Heart right ventricle (tissue), 16 donors: ENCODE results near the gene WDR77. TPM values are rescaled to one million over a fixed set of nuclear protein-coding genes. Genes with fewer than 3 reads are reported as not detected.

ENCODE experiments used
- ATAC-seq, 8 donors: fragments of 200-7000 bp; cut with Tn5 transposase; one replicate each; pipeline ENCODE4 v1.9.1; 2020; ENCODE audit warnings: mild to moderate bottlenecking in 8 of 8, moderate library complexity in 8 of 8, moderate number of reproducible peaks in 1 of 8
- DNase-seq, 2 donors: peaks; one replicate each; pipeline ENCODE4 v3.0.0-alpha.2; 2020
- H3K27ac ChIP-seq, 10 donors: fragments of 200-600 bp; sonication (generic) in 2 of 10; one replicate each; pipeline versions ENCODE4 v1.5.0 to v1.8.0; 2020 to 2022; ENCODE audit warnings: mild to moderate bottlenecking in 3 of 10
- H3K27me3 ChIP-seq, 7 donors: fragments of 200-600 bp; one replicate each; pipeline ENCODE4 v1.8.0; 2021 to 2022; ENCODE audit warnings: mild to moderate bottlenecking in 2 of 7
- H3K36me3 ChIP-seq, 9 donors: fragments of 200-600 bp; sonication (generic) in 1 of 9; one replicate each; pipeline versions ENCODE4 v1.5.0 to v1.8.0; 2020 to 2022; ENCODE audit warnings: mild to moderate bottlenecking in 2 of 9
- H3K4me1 ChIP-seq, 9 donors: fragments of 200-600 bp; sonication (generic) in 1 of 9; one replicate each; pipeline versions ENCODE4 v1.5.0 to v1.8.0; 2020 to 2022; ENCODE audit warnings: mild to moderate bottlenecking in 4 of 9
- H3K4me3 ChIP-seq, 10 donors: fragments of 200-600 bp; sonication (generic) in 2 of 10; one replicate each; pipeline versions ENCODE4 v1.5.0 to v1.8.0; 2020 to 2022; ENCODE audit warnings: mild to moderate bottlenecking in 7 of 10, moderate library complexity in 2 of 10
- H3K9me3 ChIP-seq, 11 donors: fragments of 200-600 bp in 10 of 11; sonication (generic) in 2 of 11; one replicate each; pipeline versions ENCODE4 v1.5.0 to v1.8.0; 2013 to 2022; ENCODE audit warnings: mild to moderate bottlenecking in 2 of 11, control low read depth in 1 of 11, moderate library complexity in 1 of 11
- CTCF ChIP-seq, 9 donors: fragments of 200-600 bp; sonication (generic) in 2 of 9; IDR thresholded peaks; one replicate each; pipeline versions ENCODE4 v1.5.0 to v1.8.0; 2021 to 2022; ENCODE audit warnings: antibody characterized with exemption in 9 of 9, mild to moderate bottlenecking in 5 of 9, moderate library complexity in 1 of 9
- WGBS, 2 donors: extraction: QIAGEN DNeasy Blood & Tissue Kit; methylation state at CpG; one replicate each; pipeline ENCODE4 v1.1.7; 2013; ENCODE audit warnings: inconsistent platforms in 1 of 2; 5-methylcytosine and 5-hydroxymethylcytosine counted together
- intact Hi-C, 10 donors: fragments of 100-400 bp; cut with DNase I; formaldehyde crosslinking; loops; one replicate each; pipeline versions ENCODE4 v1.11.1 to v1.14.2; 2022
- polyA plus RNA-seq, 2 donors: library from polyadenylated mRNA; stranded (reverse); fragments of 200-250 nt; gene quantifications; one replicate each; pipeline ENCODE4 v1.2.3, GENCODE V29; 2013
- total RNA-seq, 10 donors: library from RNA; stranded (reverse); fragmentation: NEBNext Ultra II Directional in 3 of 10; extraction: Animal tissue kit (Norgen Biotek cat#: 25700) in 3 of 10; gene quantifications; one replicate each; pipeline versions ENCODE4 v1.2.1 to v1.2.4, GENCODE V29; 2021 to 2023
- donor health status: Arrhythmogenic right ventricular cardiomyopathy.
- donor health status: ischemic (EF 13 %, LVEDD 7.1; RV severe dilation, severe dysfunction).
- donor health status: healthy with polysubstance abuse.
- donor health status: DM: no; HTN: yes; CAD: no.
- donor health status: DM: no; HTN: no; CAD: no.
- donor health status: ischemic (EF 25% LVEDD 6.9; RV normal size, moderate dysfunction).
- donor health status: ischemic (EF 25% LVEDD 5.7; RV mildly dilated, moderate dysfunction).
- donor health status: healthy.
- donor health status: DM: yes; HTN: yes; CAD: no.
- donor health status: Ischemic cardiomyopathy.
- donor health status: ischemic (EF 35%, LVEDD 5.7; RV mildly dilated, moderate dysfunction).
- donor health status: nonischemic (EF 11% LVEDD 7.7; RV severe dilation, severe dysfunction).
- donor health status: DM: yes; HTN: yes; CAD: no.
- donor health status: PGD.
- donor health status: ischemic (EF 29% LVEDD 5.4; RV normal size, mild dysfunction).
- donor health status: nonischemic (EF 23%, LVEDD 6.1; RV moderate dilation, normal function).

WDR77 gene
- total and polyA plus RNA-seq, 12 donors: 21.4 to 55.8 (median 35.3) TPM

- peaks cover 0 to 98% (median 37%) of the 10 kb centered on the region in 9 donors for H3K36me3 ChIP-seq
- intact Hi-C loops: no loop called here
- H3K4me3 ChIP-seq: no peak overlapping the region
- 37 to 56% methylated on average over 4 of the region's 4 CpGs for WGBS, 2 donors
- H3K27me3 ChIP-seq: no peaks in the 10 kb centered on the region
- peaks cover 0 to 37% (median 11%) of the 10 kb centered on the region in 9 donors for H3K4me1 ChIP-seq
- peak in 4 of 8 donors; percentile 28 to 43 (median 40) for ATAC-seq
- no peaks in the 10 kb centered on the region for H3K9me3 ChIP-seq
- DNase-seq: no peak
- peak overlapping the region in 2 of 10 donors; percentile 15 to 16 for H3K27ac ChIP-seq
- TF ChIP-seq CTCF (IDR thresholded peaks at IDR 0.05): no peak
Measured at GRCh38 chr1:111463029-111463683, 14.1 kb upstream of the WDR77 start.

- Histone ChIP-seq H3K4me3 (no peak overlapping the region), H3K27ac (peak overlapping the region in 2 of 10 donors; percentile 15 to 16), H3K9me3 (no peaks in the 10 kb centered on the region), H3K27me3 (no peaks in the 10 kb centered on the region), H3K4me1 (peaks cover 0 to 32% (median 11%) of the 10 kb centered on the region in 9 donors), H3K36me3 (peaks cover 0 to 98% (median 44%) of the 10 kb centered on the region in 9 donors)
- intact Hi-C loops: no loop called here
- ATAC-seq (peak in 1 of 8 donors; percentile 17), DNase-seq (no peak)
- WGBS, 2 donors: 81 to 82% methylated on average over 4 of the region's 4 CpGs
- TF ChIP-seq CTCF (IDR thresholded peaks at IDR 0.05): no peak
Measured at GRCh38 chr1:111462370-111463028, 13.4 kb upstream of the WDR77 start.

DNA sequence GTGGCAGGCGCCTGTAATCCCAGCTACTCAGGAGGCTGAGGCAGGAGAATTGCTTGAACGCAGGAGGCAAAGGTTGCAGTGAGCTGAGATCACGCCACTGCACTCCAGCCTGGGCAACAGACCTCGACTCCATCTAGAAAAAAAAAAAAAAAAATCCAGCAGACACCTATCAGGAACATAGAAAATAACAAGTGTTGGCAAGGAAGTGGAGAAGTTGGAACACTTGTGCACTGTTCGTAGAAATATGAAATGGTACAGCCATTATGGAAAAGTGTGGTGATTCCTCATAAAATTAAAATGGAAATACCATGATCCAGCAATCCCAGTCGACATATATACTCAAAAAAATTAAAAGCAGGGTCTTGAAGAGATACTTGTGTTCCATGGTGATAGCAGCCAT lies 12.7 kb upstream of the WDR77 start:
- Histone ChIP-seq H3K4me1 (peaks cover 0 to 31% (median 11%) of the 10 kb centered on the region in 9 donors), H3K27ac (no peak overlapping the region), H3K27me3 (no peaks in the 10 kb centered on the region), H3K4me3 (no peak overlapping the region), H3K9me3 (no peaks in the 10 kb centered on the region), H3K36me3 (peaks cover 3 to 99% (median 49%) of the 10 kb centered on the region in 9 donors)
- TF ChIP-seq CTCF (IDR thresholded peaks at IDR 0.05): no peak
- WGBS, 2 donors: 93 to 96% methylated on average over 6 of the region's 6 CpGs
- no peak for DNase-seq
- intact Hi-C loops: no loop called here
- ATAC-seq: no peak

- Histone ChIP-seq H3K27ac (no peak overlapping the region), H3K9me3 (no peaks in the 10 kb centered on the region), H3K4me3 (no peak overlapping the region), H3K36me3 (peaks cover 3 to 98% (median 61%) of the 10 kb centered on the region in 9 donors), H3K4me1 (peaks cover 0 to 63% (median 45%) of the 10 kb centered on the region in 9 donors), H3K27me3 (no peaks in the 10 kb centered on the region)
- ATAC-seq: no peak
- no peak for DNase-seq
- intact Hi-C loops: no loop called here
- 94 to 95% methylated on average over 3 of the region's 3 CpGs for WGBS, 2 donors
- TF ChIP-seq CTCF (IDR thresholded peaks at IDR 0.05): no peak
Measured at GRCh38 chr1:111455642-111456031, 6.6 kb upstream of the WDR77 start.
